ENCODE data around the gene ADAMTS12. TPM values are rescaled to one million over a fixed set of nuclear protein-coding genes. Genes with fewer than 3 reads are reported as not detected.

Gene ADAMTS12
- total RNA-seq: under 0.01 TPM

GRCh38 chr5:33891788-33892619 is at the start of gene ADAMTS12:
TSS of gene ADAMTS12 (minus strand) at chr5:33891990. CDS start at chr5:33891856, 134 bp downstream.
- H3K27me3 ChIP-seq (ENCODE audit: insufficient read depth, low read length): peaks cover 43% of the 10 kb centered on the region
- H3K4me3 ChIP-seq (ENCODE audit: low read length): no peak within 1 kb of the TSS

GRCh38 chr5:33941090-33941489 is 49.3 kb upstream of the ADAMTS12 start:
- Histone ChIP-seq H3K27me3 (ENCODE audit: insufficient read depth, low read length) (peaks cover 35% of the 10 kb centered on the region), H3K9me3 (ENCODE audit: low read depth, low read length) (no peaks in the 10 kb centered on the region), H3K4me1 (ENCODE audit: insufficient read depth, low read length) (no peaks in the 10 kb centered on the region), H3K4me3 (ENCODE audit: low read length) (no peak overlapping the region)

More at GRCh38 chr5:33891788-33892619, at the start of gene ADAMTS12:
- no peaks in the 10 kb centered on the region for H3K4me1 ChIP-seq (ENCODE audit: insufficient read depth, low read length)
- no peaks in the 10 kb centered on the region for H3K9me3 ChIP-seq (ENCODE audit: low read depth, low read length)

- H3K9me3 ChIP-seq (ENCODE audit: low read depth, low read length): no peaks in the 10 kb centered on the region
- H3K4me1 ChIP-seq (ENCODE audit: insufficient read depth, low read length): no peaks in the 10 kb centered on the region
- H3K27me3 ChIP-seq (ENCODE audit: insufficient read depth, low read length): peaks cover 47% of the 10 kb centered on the region
- H3K4me3 ChIP-seq (ENCODE audit: low read length): no peak overlapping the region
Measured at GRCh38 chr5:33939556-33940262, 47.9 kb upstream of the ADAMTS12 start.

- no peaks in the 10 kb centered on the region for H3K4me1 ChIP-seq (ENCODE audit: insufficient read depth, low read length)
- peaks cover 47% of the 10 kb centered on the region for H3K27me3 ChIP-seq (ENCODE audit: insufficient read depth, low read length)
- no peaks in the 10 kb centered on the region for H3K9me3 ChIP-seq (ENCODE audit: low read depth, low read length)
- H3K4me3 ChIP-seq (ENCODE audit: low read length): no peak overlapping the region
Measured at GRCh38 chr5:33938881-33939280, 47.1 kb upstream of the ADAMTS12 start.

GRCh38 chr5:33938507-33938796 is 46.7 kb upstream of the ADAMTS12 start:
- Histone ChIP-seq H3K27me3 (ENCODE audit: insufficient read depth, low read length) (peaks cover 47% of the 10 kb centered on the region), H3K4me1 (ENCODE audit: insufficient read depth, low read length) (no peaks in the 10 kb centered on the region), H3K9me3 (ENCODE audit: low read depth, low read length) (no peaks in the 10 kb centered on the region), H3K4me3 (ENCODE audit: low read length) (no peak overlapping the region)

- no peak overlapping the region for H3K4me3 ChIP-seq (ENCODE audit: low read length)
- no peaks in the 10 kb centered on the region for H3K4me1 ChIP-seq (ENCODE audit: insufficient read depth, low read length)
- no peaks in the 10 kb centered on the region for H3K9me3 ChIP-seq (ENCODE audit: low read depth, low read length)
- peaks cover 47% of the 10 kb centered on the region for H3K27me3 ChIP-seq (ENCODE audit: insufficient read depth, low read length)
Measured at GRCh38 chr5:33937707-33938506, 46.1 kb upstream of the ADAMTS12 start.

GRCh38 chr5:33937017-33937706 is 45.4 kb upstream of the ADAMTS12 start:
- Histone ChIP-seq H3K9me3 (ENCODE audit: low read depth, low read length) (no peaks in the 10 kb centered on the region), H3K4me3 (ENCODE audit: low read length) (no peak overlapping the region), H3K4me1 (ENCODE audit: insufficient read depth, low read length) (no peaks in the 10 kb centered on the region), H3K27me3 (ENCODE audit: insufficient read depth, low read length) (peaks cover 47% of the 10 kb centered on the region)

- no peaks in the 10 kb centered on the region for H3K9me3 ChIP-seq (ENCODE audit: low read depth, low read length)
- peaks cover 47% of the 10 kb centered on the region for H3K27me3 ChIP-seq (ENCODE audit: insufficient read depth, low read length)
- H3K4me1 ChIP-seq (ENCODE audit: insufficient read depth, low read length): no peaks in the 10 kb centered on the region
- no peak within 1 kb of the TSS for H3K4me3 ChIP-seq (ENCODE audit: low read length)
Measured at GRCh38 chr5:33936381-33937016, 44.7 kb upstream of the ADAMTS12 start, which contains the start of gene RXFP3. TSS of gene RXFP3 (plus strand) at chr5:33936386. CDS start at chr5:33936741, 355 bp downstream.

GRCh38 chr5:33936004-33936380 is 44.2 kb upstream of the ADAMTS12 start:
- Histone ChIP-seq H3K4me1 (ENCODE audit: insufficient read depth, low read length) (no peaks in the 10 kb centered on the region), H3K9me3 (ENCODE audit: low read depth, low read length) (no peaks in the 10 kb centered on the region), H3K4me3 (ENCODE audit: low read length) (no peak overlapping the region), H3K27me3 (ENCODE audit: insufficient read depth, low read length) (peaks cover 47% of the 10 kb centered on the region)

- no peak overlapping the region for H3K4me3 ChIP-seq (ENCODE audit: low read length)
- H3K4me1 ChIP-seq (ENCODE audit: insufficient read depth, low read length): no peaks in the 10 kb centered on the region
- H3K27me3 ChIP-seq (ENCODE audit: insufficient read depth, low read length): peaks cover 38% of the 10 kb centered on the region
- no peaks in the 10 kb centered on the region for H3K9me3 ChIP-seq (ENCODE audit: low read depth, low read length)
Measured at GRCh38 chr5:33934176-33934575, 42.4 kb upstream of the ADAMTS12 start.

GRCh38 chr5:33933723-33934169 is 42.0 kb upstream of the ADAMTS12 start:
- Histone ChIP-seq H3K9me3 (ENCODE audit: low read depth, low read length) (no peaks in the 10 kb centered on the region), H3K27me3 (ENCODE audit: insufficient read depth, low read length) (peaks cover 35% of the 10 kb centered on the region), H3K4me1 (ENCODE audit: insufficient read depth, low read length) (no peaks in the 10 kb centered on the region), H3K4me3 (ENCODE audit: low read length) (no peak overlapping the region)

GRCh38 chr5:33931136-33931535 is 39.3 kb upstream of the ADAMTS12 start:
- no peaks in the 10 kb centered on the region for H3K4me1 ChIP-seq (ENCODE audit: insufficient read depth, low read length)
- H3K9me3 ChIP-seq (ENCODE audit: low read depth, low read length): no peaks in the 10 kb centered on the region
- no peak overlapping the region for H3K4me3 ChIP-seq (ENCODE audit: low read length)
- H3K27me3 ChIP-seq (ENCODE audit: insufficient read depth, low read length): peaks cover 13% of the 10 kb centered on the region

GRCh38 chr5:33929925-33930690 is 38.3 kb upstream of the ADAMTS12 start:
- no peaks in the 10 kb centered on the region for H3K9me3 ChIP-seq (ENCODE audit: low read depth, low read length)
- H3K4me3 ChIP-seq (ENCODE audit: low read length): no peak overlapping the region
- H3K27me3 ChIP-seq (ENCODE audit: insufficient read depth, low read length): peaks cover 2% of the 10 kb centered on the region
- H3K4me1 ChIP-seq (ENCODE audit: insufficient read depth, low read length): no peaks in the 10 kb centered on the region

Measured in mononuclear cell (primary cell).